HG02852 (cell line): ENCODE data around the gene BCAN.
"Not testable (repeated sequence)": the region's sequence is repeated elsewhere in the genome, so short reads cannot be mapped to it uniquely, and the experiment has no call there.

Experiments used
- ATAC-seq: cut with Tn5 transposase; IDR thresholded peaks from one replicate; pipeline ENCODE4 v1.9.1; 2021; ENCODE audit warnings: mild to moderate bottlenecking, moderate library complexity; ENCODE audit not compliant: unreplicated experiment

The BCAN gene

GRCh38 chr1:156616463-156616862, 25.5 kb upstream of the BCAN start:
- no peak for ATAC-seq

DNA sequence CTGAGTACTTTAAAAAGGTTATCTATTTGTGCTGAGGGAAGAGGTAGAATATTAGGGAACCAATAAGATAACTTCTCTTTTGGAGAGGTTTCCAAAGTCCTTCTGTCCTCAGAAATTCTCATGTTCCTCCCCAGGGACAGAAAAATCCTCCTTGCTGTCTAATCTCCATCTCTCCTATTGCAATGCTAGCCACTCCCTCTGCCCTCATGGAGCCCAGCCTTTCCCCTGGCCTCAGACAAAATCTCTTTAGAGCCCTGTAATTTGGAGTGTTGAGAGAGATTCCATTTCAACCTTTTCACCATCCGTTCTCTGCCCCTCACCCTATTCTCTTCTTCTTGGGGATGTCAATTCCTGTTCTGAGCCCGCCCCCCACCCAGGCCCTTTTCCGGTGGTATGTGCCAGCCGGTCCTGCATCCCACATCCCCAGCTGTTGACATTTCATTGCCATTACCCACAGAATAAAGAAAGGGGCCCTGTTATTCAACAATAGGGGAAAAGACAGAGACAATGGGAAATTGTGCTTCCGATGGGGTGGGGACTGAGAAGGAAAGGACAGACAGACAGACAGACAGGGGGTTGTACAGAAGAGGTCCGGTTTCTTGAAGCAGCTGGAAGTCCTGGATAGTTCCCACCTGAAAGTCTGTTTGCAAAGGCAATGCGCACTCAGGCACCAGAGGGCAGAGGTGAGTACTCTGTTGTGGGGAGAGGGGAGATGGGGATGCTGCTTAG, 22.9 kb upstream of the BCAN start, which contains the start of gene HAPLN2:
TSS of gene HAPLN2 (plus strand) at position 563 of the 729 bp plus-strand sequence. CDS start 4,076 bp downstream, outside the sequence.
- no peak for ATAC-seq

GRCh38 chr1:156619582-156619955, 22.3 kb upstream of the BCAN start:
- ATAC-seq = no peak

DNA sequence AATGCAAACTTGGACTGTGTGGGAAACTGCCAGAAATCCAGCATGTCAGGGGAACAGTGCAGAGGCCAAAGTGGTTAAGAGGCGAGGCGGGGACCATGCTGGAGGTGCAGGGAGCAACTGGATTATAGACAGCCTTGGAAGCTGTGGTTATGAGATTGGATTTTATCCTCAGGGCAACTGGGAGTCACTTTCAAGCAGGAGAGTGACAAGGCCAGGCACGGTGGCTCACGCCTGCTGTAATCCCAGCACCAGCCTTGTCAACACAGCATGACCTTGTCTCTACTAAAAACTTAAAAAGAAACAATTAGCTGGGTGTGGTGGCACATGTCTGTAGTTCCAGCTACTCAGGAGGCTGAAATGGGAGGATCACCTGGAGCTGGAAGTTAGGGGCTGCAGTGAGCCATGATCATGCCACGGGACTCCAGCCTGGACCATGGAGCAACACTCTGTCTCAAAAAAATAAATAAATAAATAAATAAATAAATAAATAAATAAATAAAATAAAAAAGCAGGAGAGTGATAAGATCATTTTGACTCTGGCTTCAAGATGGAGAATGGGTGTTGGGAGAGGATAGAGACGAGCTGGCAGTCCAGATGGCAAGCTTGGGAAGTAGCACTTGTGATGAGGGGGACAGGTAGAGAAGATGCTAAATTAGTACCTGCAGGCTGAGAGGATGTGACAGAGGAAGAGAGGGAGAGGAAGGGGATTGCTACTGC, 19.2 kb upstream of the BCAN start:
- ATAC-seq = no peak

DNA sequence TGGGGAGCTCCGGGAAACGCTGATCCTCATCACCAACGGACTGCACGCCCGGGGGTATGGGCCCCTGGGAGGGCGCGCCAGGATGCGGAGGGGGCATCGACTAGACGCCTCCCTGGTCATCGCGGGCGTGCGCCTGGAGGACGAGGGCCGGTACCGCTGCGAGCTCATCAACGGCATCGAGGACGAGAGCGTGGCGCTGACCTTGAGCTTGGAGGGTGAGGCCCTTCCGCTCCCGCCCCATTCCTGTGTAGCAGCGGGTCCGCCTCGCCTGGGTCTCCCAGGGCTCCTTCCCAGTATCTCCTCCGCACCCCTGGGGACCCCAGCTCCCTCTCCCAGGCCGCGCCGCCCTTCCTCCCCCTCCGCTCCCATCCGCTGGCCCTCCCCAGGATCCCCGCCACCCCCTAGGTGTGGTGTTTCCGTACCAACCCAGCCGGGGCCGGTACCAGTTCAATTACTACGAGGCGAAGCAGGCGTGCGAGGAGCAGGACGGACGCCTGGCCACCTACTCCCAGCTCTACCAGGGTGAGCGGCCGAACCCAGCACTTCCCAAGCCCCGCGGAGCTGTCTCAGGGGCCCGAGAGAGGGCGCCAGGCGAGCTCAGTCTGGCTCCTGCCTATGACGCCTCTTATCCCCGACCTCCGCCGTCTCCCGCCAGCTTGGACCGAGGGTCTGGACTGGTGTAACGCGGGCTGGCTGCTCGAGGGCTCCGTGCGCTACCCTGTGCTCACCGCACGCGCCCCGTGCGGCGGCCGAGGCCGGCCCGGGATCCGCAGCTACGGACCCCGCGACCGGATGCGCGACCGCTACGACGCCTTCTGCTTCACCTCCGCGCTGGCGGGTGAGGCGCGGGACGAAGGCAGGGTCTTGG, 17.7 kb upstream of the BCAN start:
- no peak for ATAC-seq

DNA sequence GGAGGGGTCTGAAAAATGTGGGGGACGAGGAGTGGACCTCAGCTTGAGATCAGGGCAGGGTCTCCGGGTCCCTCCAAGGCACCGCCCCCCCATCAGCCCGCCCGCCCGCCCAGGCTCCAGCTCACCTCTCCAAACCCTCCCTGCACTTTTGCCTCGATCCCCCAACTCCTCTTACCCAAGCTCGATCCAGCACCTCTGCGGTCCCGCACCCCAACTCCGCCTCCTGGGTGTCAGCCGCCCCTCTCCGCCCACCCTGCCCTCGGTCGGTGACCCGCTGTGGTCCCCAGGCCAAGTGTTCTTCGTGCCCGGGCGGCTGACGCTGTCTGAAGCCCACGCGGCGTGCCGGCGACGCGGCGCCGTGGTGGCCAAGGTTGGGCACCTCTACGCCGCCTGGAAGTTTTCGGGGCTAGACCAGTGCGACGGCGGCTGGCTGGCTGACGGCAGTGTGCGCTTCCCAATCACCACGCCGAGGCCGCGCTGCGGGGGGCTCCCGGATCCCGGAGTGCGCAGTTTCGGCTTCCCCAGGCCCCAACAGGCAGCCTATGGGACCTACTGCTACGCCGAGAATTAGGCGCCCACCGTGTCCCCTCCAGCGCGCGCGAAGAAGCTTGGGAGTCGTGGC, 17.0 kb upstream of the BCAN start:
- ATAC-seq = no peak

DNA sequence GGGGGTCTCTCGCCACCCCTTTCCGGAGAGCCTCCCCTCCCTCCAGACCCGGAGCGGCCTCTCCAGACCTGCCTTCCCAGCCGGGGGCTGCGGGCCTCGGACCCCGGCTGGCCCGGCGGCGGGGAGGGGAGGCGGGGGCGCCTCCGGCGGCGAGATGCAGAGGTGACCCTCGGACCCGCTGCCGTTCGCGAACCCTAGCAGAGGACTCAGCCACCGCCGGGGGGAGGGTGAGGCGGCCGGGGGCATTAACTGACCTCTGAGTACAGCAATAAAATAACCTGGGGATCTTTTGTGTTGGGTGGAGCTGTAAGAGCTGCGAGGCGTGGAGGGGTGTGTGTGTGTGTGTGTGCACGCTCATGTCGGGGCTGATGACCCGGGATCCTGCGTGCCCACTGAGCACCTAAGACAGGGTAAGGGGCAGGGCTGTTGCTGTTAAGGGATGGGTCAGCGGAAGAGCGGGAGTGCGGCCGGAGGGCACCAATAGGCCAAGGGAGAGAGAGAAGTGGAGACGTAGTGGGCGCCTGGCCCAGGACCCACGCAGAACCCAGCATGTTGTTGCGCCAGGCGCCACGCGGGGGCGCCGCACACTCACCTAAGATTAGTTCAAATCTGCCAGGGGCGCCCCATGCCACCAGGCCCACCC, 16.4 kb upstream of the BCAN start:
- no peak for ATAC-seq

DNA sequence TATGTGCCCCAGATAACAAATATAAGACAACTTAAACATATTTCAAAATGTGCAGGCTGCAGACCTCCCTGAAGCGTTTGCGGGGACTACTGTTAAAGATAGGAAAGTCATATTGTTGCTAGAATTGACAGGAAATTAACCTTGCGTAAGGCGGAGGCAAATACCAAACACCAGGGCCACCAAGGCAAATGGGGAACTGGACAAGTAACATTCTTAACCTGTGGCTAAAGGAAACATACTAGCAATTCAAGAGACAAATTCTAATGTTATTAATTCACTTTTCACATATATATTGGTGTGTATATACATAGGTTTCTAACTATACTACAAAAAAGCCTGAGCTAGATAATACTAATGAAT, 15.9 kb upstream of the BCAN start:
- no peak for ATAC-seq

GRCh38 chr1:156627313-156627880, 14.5 kb upstream of the BCAN start:
- no peak for ATAC-seq

GRCh38 chr1:156629823-156630449, 12.0 kb upstream of the BCAN start:
- ATAC-seq = no peak

GRCh38 chr1:156631152-156631551, 10.8 kb upstream of the BCAN start:
- ATAC-seq = not testable (repeated sequence)

DNA sequence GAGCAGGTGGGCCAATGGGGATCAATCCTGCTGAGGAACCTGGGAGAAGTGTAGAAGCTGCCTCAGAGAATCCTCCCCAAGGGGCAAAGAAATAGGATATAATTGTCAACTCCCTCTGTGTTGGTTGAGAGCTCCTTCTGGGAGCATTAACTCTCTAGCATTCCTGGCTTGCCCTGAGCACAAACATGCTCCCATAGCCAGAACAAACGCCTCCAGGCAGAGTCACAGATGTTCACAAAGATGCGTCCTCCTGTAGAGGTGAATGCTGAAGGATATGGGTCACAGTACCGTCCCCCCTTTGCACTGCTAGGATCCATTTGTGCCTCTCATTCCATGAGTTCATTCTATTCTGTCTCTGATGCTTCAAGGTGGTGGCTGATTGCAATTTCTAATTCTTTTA, 9.6 kb upstream of the BCAN start:
- ATAC-seq = no peak

GRCh38 chr1:156638189-156638985, 3.5 kb upstream of the BCAN start:
- no peak for ATAC-seq

DNA sequence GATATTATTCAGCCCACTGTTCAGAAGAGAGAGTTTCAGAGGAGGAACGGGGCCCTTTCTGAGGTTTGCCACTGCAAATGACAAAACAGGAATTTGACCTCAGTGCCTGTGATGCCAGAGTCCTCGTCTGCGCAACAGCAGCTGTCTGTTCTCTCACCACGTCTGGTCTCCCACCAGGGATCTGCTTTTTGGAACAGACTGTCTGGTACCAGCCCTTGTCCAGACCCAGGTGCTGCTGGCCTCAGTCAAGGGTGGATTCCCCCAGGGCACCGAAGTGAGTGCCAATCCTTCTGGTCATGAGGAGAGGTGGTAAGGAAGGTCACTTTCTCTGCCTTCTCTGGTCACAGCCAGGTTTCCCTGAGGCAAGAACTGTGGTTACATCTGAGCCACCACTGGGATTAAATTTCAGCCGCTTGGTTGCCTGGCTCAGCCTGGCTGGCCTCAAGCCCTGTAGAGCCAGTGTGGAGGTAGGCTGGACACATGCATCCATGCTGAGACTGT, 2.3 kb upstream of the BCAN start:
- no peak for ATAC-seq

DNA sequence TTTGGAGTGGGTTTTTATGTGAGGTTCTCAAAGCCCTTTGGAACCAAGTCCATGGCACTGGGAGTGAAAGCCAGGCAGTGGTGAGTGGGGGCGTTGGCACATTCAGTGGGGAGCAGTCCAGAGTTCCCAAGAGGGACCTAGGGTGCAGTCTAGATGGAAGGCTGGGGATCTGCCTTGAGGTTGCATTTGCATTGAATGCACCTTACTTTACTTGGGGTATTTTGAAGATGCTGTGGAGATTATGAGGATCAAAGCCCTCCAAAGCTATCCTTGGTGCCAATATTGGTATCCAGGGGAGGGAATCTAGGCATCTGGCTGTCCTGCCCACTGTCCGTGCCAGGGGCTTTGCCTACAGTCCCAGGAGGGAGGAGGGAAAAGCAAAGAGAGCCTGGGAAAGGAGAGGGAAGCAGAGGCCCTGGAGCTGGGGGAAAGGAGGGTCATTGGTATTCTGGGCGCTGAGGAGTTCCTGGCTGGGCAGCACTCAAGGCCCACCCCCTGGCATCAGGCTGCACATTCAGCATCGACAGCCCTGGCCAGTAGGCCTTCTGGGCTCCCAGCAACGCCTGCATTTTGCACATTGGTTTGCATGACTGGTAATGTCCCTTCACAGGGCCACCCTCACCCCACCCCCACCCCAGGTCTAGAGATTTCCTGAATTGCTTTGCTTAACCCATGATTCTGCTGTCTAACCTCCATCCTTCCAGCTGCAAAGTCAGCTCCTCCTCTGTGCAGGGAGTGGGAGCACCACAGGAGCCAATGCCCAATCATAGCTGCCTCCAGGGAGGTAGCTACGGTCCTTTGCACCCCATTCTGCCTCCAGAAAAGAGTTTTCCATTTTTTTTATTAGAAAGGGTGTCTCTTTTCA, 843 bp upstream of the BCAN start:
- ATAC-seq = no peak

GRCh38 chr1:156642265-156643048, 540 bp downstream of the BCAN start:
- ATAC-seq = no peak
